Activated CD4-positive, CD25-positive, alpha-beta regulatory T cell treated with anti-CD3 and anti-CD28 coated beads, Interleukin-2, amount 50 U/mL, for 72 hours (primary cell): ENCODE results near the gene ARF1.

Experiments used
- DNase-seq: peaks from one replicate; pipeline ENCODE4 v3.0.0; 2021

The ARF1 gene

GRCh38 chr1:228082214-228082917 is at the start of gene ARF1:
Gene ARF1 (plus strand): TSS chr1:228082708. CDS start chr1:228097115, 14,407 bp downstream.
- peak; percentile 96 for DNase-seq

- DNase-seq = no peak
Observed at GRCh38 chr1:228033376-228033775, 49.1 kb upstream of the ARF1 start.

- DNase-seq = no peak
Observed at GRCh38 chr1:228034954-228035837, 47.3 kb upstream of the ARF1 start.

- no peak for DNase-seq
Observed at GRCh38 chr1:228035844-228036243, 46.7 kb upstream of the ARF1 start.

GRCh38 chr1:228036701-228037231 is 45.7 kb upstream of the ARF1 start:
- DNase-seq = no peak

- DNase-seq = peak; percentile 56
Observed at GRCh38 chr1:228037401-228038386, 44.8 kb upstream of the ARF1 start.

GRCh38 chr1:228038387-228039005 is 44.0 kb upstream of the ARF1 start:
- DNase-seq = no peak

GRCh38 chr1:228039006-228039903 is 43.3 kb upstream of the ARF1 start:
- DNase-seq = no peak

GRCh38 chr1:228039986-228040385 is 42.5 kb upstream of the ARF1 start:
- no peak for DNase-seq

GRCh38 chr1:228041316-228041715 is 41.2 kb upstream of the ARF1 start:
- no peak for DNase-seq

- DNase-seq = no peak
Observed at GRCh38 chr1:228042508-228042907, 40.0 kb upstream of the ARF1 start.

- no peak for DNase-seq
Observed at GRCh38 chr1:228043281-228043848, 39.1 kb upstream of the ARF1 start.

GRCh38 chr1:228044961-228045360 is 37.5 kb upstream of the ARF1 start:
- no peak for DNase-seq

GRCh38 chr1:228045405-228045804 is 37.1 kb upstream of the ARF1 start:
- no peak for DNase-seq

- DNase-seq = no peak
Observed at GRCh38 chr1:228045871-228046270, 36.6 kb upstream of the ARF1 start.

- DNase-seq = no peak
Observed at GRCh38 chr1:228046421-228047182, 35.9 kb upstream of the ARF1 start.

- no peak for DNase-seq
Observed at GRCh38 chr1:228047183-228047466, 35.4 kb upstream of the ARF1 start.

- no peak for DNase-seq
Observed at GRCh38 chr1:228048120-228048519, 34.4 kb upstream of the ARF1 start.

GRCh38 chr1:228048659-228049298 is 33.7 kb upstream of the ARF1 start:
- DNase-seq = no peak
